Loucy (cell line): ENCODE measurements around the gene TSPAN3.

ENCODE experiments used
- H2AFZ ChIP-seq: fragments of 200-600 bp; sonication (generic); 2 replicates; pipeline ENCODE4 v1.6.0; 2016; ENCODE audit warnings: antibody characterized with exemption, mild to moderate bottlenecking, low read length, moderate library complexity
- H3F3A ChIP-seq: fragments of 200-600 bp; 2 replicates; pipeline ENCODE4 v1.6.0; 2016; ENCODE audit warnings: antibody characterized with exemption, low read depth, mild to moderate bottlenecking
- H3K27me3 ChIP-seq: fragments of 200-600 bp; sonication (generic); 2 replicates; pipeline ENCODE4 v1.6.1; 2014; ENCODE audit warnings: low read length, mild to moderate bottlenecking; ENCODE audit not compliant: insufficient read depth, poor library complexity, severe bottlenecking
- H3K36me3 ChIP-seq: fragments of 200-600 bp; sonication (generic); 2 replicates; pipeline ENCODE4 v1.6.1; 2016; ENCODE audit warnings: low read length; ENCODE audit not compliant: insufficient read depth
- H3K4me1 ChIP-seq: fragments of 200-600 bp; sonication (generic); 2 replicates; pipeline ENCODE4 v1.5.1; 2014; ENCODE audit warnings: low read length, mild to moderate bottlenecking; ENCODE audit not compliant: insufficient read depth, poor library complexity, severe bottlenecking
- H3K4me2 ChIP-seq: fragments of 200-600 bp; sonication (generic); 2 replicates; pipeline ENCODE4 v1.6.0; 2014; ENCODE audit warnings: antibody characterized with exemption, low read length, low read depth, mild to moderate bottlenecking; ENCODE audit not compliant: poor library complexity, severe bottlenecking
- H3K4me3 ChIP-seq: fragments of 200-600 bp; sonication (generic); 2 replicates; pipeline ENCODE4 v1.5.1; 2014; ENCODE audit warnings: low read length, mild to moderate bottlenecking, mixed read lengths; ENCODE audit not compliant: poor library complexity, severe bottlenecking
- H3K79me2 ChIP-seq: fragments of 200-600 bp; sonication (generic); 2 replicates; pipeline ENCODE4 v1.6.1; 2014; ENCODE audit warnings: low read length; ENCODE audit not compliant: insufficient read depth
- H3K9ac ChIP-seq: fragments of 200-600 bp; sonication (generic); 2 replicates; pipeline ENCODE4 v1.6.0; 2014; ENCODE audit warnings: mild to moderate bottlenecking, low read depth, low read length, moderate library complexity; ENCODE audit not compliant: poor library complexity, severe bottlenecking
- H3K9me2 ChIP-seq: fragments of 200-600 bp; sonication (generic); replicated peaks from 2 replicates; pipeline ENCODE4 v1.6.1; 2016; ENCODE audit warnings: low read depth, low read length, mixed read lengths
- H3K9me3 ChIP-seq: fragments of 200-600 bp; sonication (generic); 2 replicates; pipeline ENCODE4 v1.6.1; 2014; ENCODE audit warnings: mild to moderate bottlenecking, antibody characterized with exemption, low read length, low read depth; ENCODE audit not compliant: insufficient read depth
- H4K20me1 ChIP-seq: fragments of 200-600 bp; sonication (generic); 2 replicates; pipeline ENCODE4 v1.6.0; 2014; ENCODE audit warnings: antibody characterized with exemption, low read length, mild to moderate bottlenecking; ENCODE audit not compliant: insufficient read depth, poor library complexity, severe bottlenecking
- CTCF ChIP-seq: fragments of 200-600 bp; sonication (generic); conservative IDR thresholded peaks from 2 replicates; pipeline ENCODE4 v1.5.1; 2014; ENCODE audit warnings: mild to moderate bottlenecking, antibody characterized with exemption, low read length
- EZH2phosphoT487 ChIP-seq: fragments of 200-600 bp; IDR thresholded peaks from 2 replicates; pipeline ENCODE4 v1.6.1; 2018; ENCODE audit warnings: antibody characterized with exemption, mild to moderate bottlenecking, moderate library complexity, borderline replicate concordance

TSPAN3 gene

DNA sequence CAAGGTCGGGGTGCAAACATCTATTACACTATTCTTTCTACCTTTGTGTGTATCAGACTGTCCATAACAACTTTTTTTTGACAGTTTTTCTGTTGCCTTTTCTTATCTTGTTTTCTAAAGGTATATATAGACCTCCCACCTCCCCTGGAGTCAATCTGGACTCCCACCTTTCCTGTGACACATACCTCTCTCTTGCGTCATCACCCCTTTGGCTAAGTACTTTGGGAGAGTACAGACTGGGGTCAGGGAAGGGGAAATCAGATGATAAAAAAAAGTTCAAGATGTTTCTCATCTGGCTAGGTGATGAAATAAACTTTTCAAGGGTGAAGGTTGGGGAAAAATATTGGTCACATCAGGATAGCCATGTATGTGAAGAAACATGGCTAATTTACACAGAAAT lies 17.2 kb downstream of the TSPAN3 start:
- no peak overlapping the region for H3K4me2 ChIP-seq
- no peaks in the 10 kb centered on the region for H3F3A ChIP-seq
- no peaks in the 10 kb centered on the region for H3K9me2 ChIP-seq
- peaks cover 9% of the 10 kb centered on the region for H3K79me2 ChIP-seq
- no peak overlapping the region for H3K9ac ChIP-seq
- no peaks in the 10 kb centered on the region for H3K4me1 ChIP-seq
- no peak for TF ChIP-seq EZH2phosphoT487
- TF ChIP-seq CTCF, result no peak
- H3K36me3 ChIP-seq, result peaks cover 49% of the 10 kb centered on the region; the same call in 1 of the 2 replicates
- no peaks in the 10 kb centered on the region for H3K9me3 ChIP-seq
- no peak overlapping the region for H3K4me3 ChIP-seq
- H2AFZ ChIP-seq, result no peak overlapping the region
- H3K27me3 ChIP-seq, result no peaks in the 10 kb centered on the region
- peaks cover 11% of the 10 kb centered on the region for H4K20me1 ChIP-seq

DNA sequence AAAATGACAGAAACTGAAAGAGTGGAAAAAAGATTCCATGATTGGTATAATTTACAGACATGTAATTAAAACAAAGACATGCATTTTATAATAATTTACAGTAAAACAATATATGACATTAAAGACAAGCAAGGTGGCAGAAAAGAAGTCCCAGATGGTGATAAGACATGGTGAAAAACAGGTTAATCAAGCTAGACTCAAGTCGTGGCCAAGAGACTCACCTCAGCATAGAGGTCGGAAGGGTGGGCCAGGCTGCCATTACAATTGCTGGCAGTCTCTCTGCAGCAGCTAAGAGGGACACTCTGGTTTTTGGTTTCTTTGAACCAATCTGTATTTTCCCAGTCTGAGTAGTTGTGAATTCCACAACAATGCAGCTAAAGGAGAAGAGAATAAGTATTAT lies 18.4 kb downstream of the TSPAN3 start:
- Histone ChIP-seq H3K4me3 (no peak overlapping the region), H3K4me2 (no peak overlapping the region), H3K36me3 (peaks cover 57% of the 10 kb centered on the region; the same call in 1 of the 2 replicates), H3F3A (no peaks in the 10 kb centered on the region), H3K9ac (no peak overlapping the region), H3K27me3 (no peaks in the 10 kb centered on the region), H3K9me3 (no peaks in the 10 kb centered on the region), H4K20me1 (peaks cover 7% of the 10 kb centered on the region), H3K4me1 (no peaks in the 10 kb centered on the region), H3K9me2 (no peaks in the 10 kb centered on the region), H2AFZ (no peak overlapping the region), H3K79me2 (peaks cover 5% of the 10 kb centered on the region; the same call in 1 of the 2 replicates)
- no peak for TF ChIP-seq CTCF
- no peak for TF ChIP-seq EZH2phosphoT487

GRCh38 chr15:77048135-77048876 lies 22.6 kb downstream of the TSPAN3 start:
- Histone ChIP-seq H4K20me1 (no peaks in the 10 kb centered on the region), H3K27me3 (no peaks in the 10 kb centered on the region), H3K9me2 (no peaks in the 10 kb centered on the region), H3K4me1 (no peaks in the 10 kb centered on the region), H3K4me3 (no peak overlapping the region), H3K9me3 (no peaks in the 10 kb centered on the region), H3K9ac (no peak overlapping the region), H3K79me2 (no peaks in the 10 kb centered on the region), H3F3A (no peaks in the 10 kb centered on the region), H2AFZ (no peak overlapping the region), H3K36me3 (peaks cover 85% of the 10 kb centered on the region; the same call in 1 of the 2 replicates), H3K4me2 (no peak overlapping the region)
- TF ChIP-seq EZH2phosphoT487 (no peak), CTCF (no peak)
